OCI-LY1 (cell line): ENCODE data around the gene FAM53A.

ENCODE experiments used
- H2AFZ ChIP-seq: fragments of 200-600 bp; sonication (generic), shearing (Covaris generic); 2 replicates; pipeline ENCODE4 v1.6.0; 2014; ENCODE audit warnings: antibody characterized with exemption, mild to moderate bottlenecking, low read length
- H3F3A ChIP-seq: fragments of 200-600 bp; sonication (generic), shearing (Covaris generic); 2 replicates; pipeline ENCODE4 v1.6.0; 2014; ENCODE audit warnings: mild to moderate bottlenecking, antibody characterized with exemption, low read length, moderate library complexity; ENCODE audit not compliant: insufficient read depth
- H3K27ac ChIP-seq: fragments of 200-600 bp; sonication (generic); 2 replicates; pipeline ENCODE4 v1.5.1; 2014; ENCODE audit warnings: low read length, mixed run types, mild to moderate bottlenecking, low read depth; ENCODE audit not compliant: poor library complexity, severe bottlenecking
- H3K27me3 ChIP-seq: fragments of 200-600 bp; sonication (generic); 2 replicates; pipeline ENCODE4 v1.6.0; 2014; ENCODE audit warnings: antibody characterized with exemption, mild to moderate bottlenecking, low read length, moderate library complexity; ENCODE audit not compliant: insufficient read depth
- H3K36me3 ChIP-seq: fragments of 200-600 bp; sonication (generic); 2 replicates; pipeline ENCODE4 v1.6.1; 2014; ENCODE audit warnings: mild to moderate bottlenecking, antibody characterized with exemption, low read length, moderate library complexity, mixed read lengths; ENCODE audit not compliant: insufficient read depth
- H3K4me1 ChIP-seq: fragments of 200-600 bp; sonication (generic); 2 replicates; pipeline ENCODE4 v1.5.1; 2014; ENCODE audit warnings: mild to moderate bottlenecking, low read length, moderate library complexity; ENCODE audit not compliant: insufficient read depth, severe bottlenecking
- H3K4me2 ChIP-seq: fragments of 200-600 bp; sonication (generic), shearing (Covaris generic); 2 replicates; pipeline ENCODE4 v1.6.1; 2014; ENCODE audit warnings: low read length
- H3K4me3 ChIP-seq: fragments of 200-600 bp; sonication (generic); 2 replicates; pipeline ENCODE4 v1.5.1; 2014; ENCODE audit warnings: low read length, low read depth, mild to moderate bottlenecking, mixed read lengths; ENCODE audit not compliant: poor library complexity, severe bottlenecking
- H3K79me2 ChIP-seq: fragments of 200-600 bp; shearing (Covaris generic); 2 replicates; pipeline ENCODE4 v1.6.1; 2016; ENCODE audit warnings: mixed run types, low read length, mixed read lengths; ENCODE audit not compliant: insufficient read depth
- H3K9ac ChIP-seq: fragments of 200-600 bp; sonication (generic), shearing (Covaris generic); 2 replicates; pipeline ENCODE4 v1.6.1; 2014; ENCODE audit warnings: mild to moderate bottlenecking, low read length, mixed read lengths
- H3K9me2 ChIP-seq: fragments of 200-600 bp; sonication (generic), shearing (Covaris generic); 2 replicates; pipeline ENCODE4 v1.6.1; 2014; ENCODE audit warnings: low read depth, mild to moderate bottlenecking, low read length, mixed read lengths
- H3K9me3 ChIP-seq: fragments of 200-600 bp; shearing (Covaris generic); 2 replicates; pipeline ENCODE4 v1.6.1; 2014; ENCODE audit warnings: low read length, mixed read lengths
- H4K20me1 ChIP-seq: fragments of 200-600 bp; sonication (generic), shearing (Covaris generic); 2 replicates; pipeline ENCODE4 v1.6.0; 2016; ENCODE audit warnings: mild to moderate bottlenecking, low read length; ENCODE audit not compliant: insufficient read depth
- CTCF ChIP-seq: fragments of 200-600 bp; sonication (generic), shearing (Covaris generic); IDR thresholded peaks from 2 replicates; pipeline ENCODE4 v1.5.1; 2017; ENCODE audit warnings: mild to moderate bottlenecking, antibody characterized with exemption, low read length, moderate library complexity, mixed read lengths
- EZH2 ChIP-seq: fragments of 200-600 bp; sonication (generic), shearing (Covaris generic); IDR thresholded peaks from 2 replicates; pipeline ENCODE4 v1.8.0; 2017; ENCODE audit warnings: borderline replicate concordance, mixed run types, mild to moderate bottlenecking, antibody characterized with exemption, low read length, moderate library complexity, mixed read lengths

The FAM53A gene

GRCh38 chr4:1591107-1591506 is 93.0 kb downstream of the FAM53A start:
- H3K36me3 ChIP-seq = no peaks in the 10 kb centered on the region
- TF ChIP-seq CTCF = no peak
- no peak for TF ChIP-seq EZH2
- H3K79me2 ChIP-seq = no peaks in the 10 kb centered on the region
- H3K4me2 ChIP-seq = no peak overlapping the region
- H3K27ac ChIP-seq = no peak overlapping the region
- no peaks in the 10 kb centered on the region for H3K9me2 ChIP-seq
- H2AFZ ChIP-seq = no peak overlapping the region
- H3K9me3 ChIP-seq = no peaks in the 10 kb centered on the region
- H3K4me1 ChIP-seq = no peaks in the 10 kb centered on the region
- no peaks in the 10 kb centered on the region for H3F3A ChIP-seq
- H4K20me1 ChIP-seq = no peaks in the 10 kb centered on the region
- no peak overlapping the region for H3K9ac ChIP-seq
- no peaks in the 10 kb centered on the region; the same call in 1 of the 2 replicates for H3K27me3 ChIP-seq
- H3K4me3 ChIP-seq = no peak overlapping the region

GRCh38 chr4:1590244-1590643 is 93.9 kb downstream of the FAM53A start:
- no peak overlapping the region for H2AFZ ChIP-seq
- no peaks in the 10 kb centered on the region for H3K9me2 ChIP-seq
- H3F3A ChIP-seq = no peaks in the 10 kb centered on the region
- no peaks in the 10 kb centered on the region for H4K20me1 ChIP-seq
- no peak overlapping the region for H3K9ac ChIP-seq
- no peak overlapping the region for H3K4me3 ChIP-seq
- no peaks in the 10 kb centered on the region for H3K79me2 ChIP-seq
- no peak overlapping the region for H3K4me2 ChIP-seq
- H3K36me3 ChIP-seq = no peaks in the 10 kb centered on the region
- no peaks in the 10 kb centered on the region for H3K4me1 ChIP-seq
- no peaks in the 10 kb centered on the region for H3K9me3 ChIP-seq
- H3K27me3 ChIP-seq = no peaks in the 10 kb centered on the region; the same call in 1 of the 2 replicates
- TF ChIP-seq EZH2 = no peak
- no peak for TF ChIP-seq CTCF
- H3K27ac ChIP-seq = no peak overlapping the region
